ENCODE data around the gene YY1. TPM values are rescaled to one million over a fixed set of nuclear protein-coding genes. Genes with fewer than 3 reads are reported as not detected.
"Not testable (repeated sequence)": the region's sequence is repeated elsewhere in the genome, so short reads cannot be mapped to it uniquely, and the experiment has no call there.

The YY1 gene
- total RNA-seq, 6 experiments from 2014 or later, result 24.4 to 52.5 (median 36.1) TPM

GRCh38 chr14:100282766-100283419, 43.9 kb downstream of the YY1 start:
- DNase-seq (no peak), ATAC-seq (no peak)
- Histone ChIP-seq H3K27ac (no peak overlapping the region), H3K4me3 (no peak overlapping the region), H3K9me3 (no peaks in the 10 kb centered on the region), H3K4me1 (peaks cover 0 to 4% (median 0%) of the 10 kb centered on the region in 4 donors), H3K27me3 (no peaks in the 10 kb centered on the region), H3K36me3 (no peaks in the 10 kb centered on the region)
- TF ChIP-seq POLR2A (IDR thresholded peaks at IDR 0.05) (no peak), CTCF (IDR thresholded peaks at IDR 0.05) (no peak)
- WGBS (ENCODE audit: insufficient coverage, low coverage, low lambda C conversion rate, missing lambda C conversion rate), result 74% methylated on average over 5 of the region's 9 CpGs
- intact Hi-C loops (cut with DNase I), result no loop called here

GRCh38 chr14:100283436-100283835, 44.5 kb downstream of the YY1 start:
- no CpG with 5 or more reads among the region's 9 CpGs for WGBS (ENCODE audit: insufficient coverage, low coverage, low lambda C conversion rate, missing lambda C conversion rate)
- ATAC-seq; H3K4me1 ChIP-seq; H3K36me3 ChIP-seq; H3K4me3 ChIP-seq; intact Hi-C loops (cut with DNase I); H3K27ac ChIP-seq; DNase-seq; H3K27me3 ChIP-seq; H3K9me3 ChIP-seq: not testable (repeated sequence)

- Histone ChIP-seq H3K4me1 (peaks cover 0 to 4% (median 0%) of the 10 kb centered on the region in 4 donors), H3K27me3 (no peaks in the 10 kb centered on the region), H3K36me3 (no peaks in the 10 kb centered on the region), H3K9me3 (no peaks in the 10 kb centered on the region), H3K4me3 (peak overlapping the region; percentile 70 to 89 (median 79)), H3K27ac (no peak overlapping the region)
- TF ChIP-seq CTCF (IDR thresholded peaks at IDR 0.05), result no peak
- TF ChIP-seq POLR2A (IDR thresholded peaks at IDR 0.05), result no peak
- ATAC-seq, result no peak
- intact Hi-C loops (cut with DNase I), result no loop called here
- 63% methylated on average over 16 of the region's 26 CpGs for WGBS (ENCODE audit: insufficient coverage, low coverage, low lambda C conversion rate, missing lambda C conversion rate)
- no peak for DNase-seq
These were observed 45.3 kb downstream of the YY1 start for GRCh38 chr14:100283984-100284881.

GRCh38 chr14:100285021-100285912, 46.3 kb downstream of the YY1 start:
- H3K4me1 ChIP-seq, result peaks cover 0 to 4% (median 0%) of the 10 kb centered on the region in 4 donors
- peak overlapping the region; percentile 84 to 90 (median 89) for H3K27ac ChIP-seq
- peak; percentile 76 to 82 (median 79) for DNase-seq
- intact Hi-C loops (cut with DNase I), result no loop called here
- WGBS (ENCODE audit: insufficient coverage, low coverage, low lambda C conversion rate, missing lambda C conversion rate), result 1% methylated on average over 22 of the region's 82 CpGs
- no peaks in the 10 kb centered on the region for H3K9me3 ChIP-seq
- ATAC-seq, result peak; percentile 86 to 97 (median 90)
- no peaks in the 10 kb centered on the region for H3K27me3 ChIP-seq
- TF ChIP-seq CTCF (IDR thresholded peaks at IDR 0.05) (peak; percentile 70 to 83 (median 78)), POLR2A (IDR thresholded peaks at IDR 0.05) (peak; percentile 41)
- no peaks in the 10 kb centered on the region for H3K36me3 ChIP-seq
- H3K4me3 ChIP-seq, result peak overlapping the region; percentile 70 to 89 (median 79)

All from right lobe of liver (tissue), 6 donors.